ENCODE data around the gene RIC8B.
A peak's percentile ranks its signal among the peaks of the same experiment; 100 is the strongest.

RIC8B gene

DNA sequence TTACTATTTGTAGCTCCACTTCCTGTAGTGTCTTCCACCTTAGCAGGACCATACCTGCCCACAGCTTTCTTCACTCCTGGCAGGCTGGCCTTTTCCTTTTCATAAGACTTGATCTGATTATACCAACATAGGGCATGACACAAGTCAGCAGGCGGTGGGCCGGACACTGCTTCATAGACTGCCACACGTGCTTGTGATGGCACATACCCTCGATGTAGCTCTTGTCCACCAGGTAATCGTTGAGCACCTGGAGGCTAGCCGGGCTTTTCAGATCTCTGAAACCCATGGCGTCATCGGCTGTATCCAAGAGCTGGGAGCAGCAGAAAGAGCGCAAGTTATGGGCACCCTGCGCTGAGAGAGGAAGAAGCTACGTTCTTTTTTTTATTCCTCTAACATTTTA is 127.6 kb downstream of the RIC8B start:
- no peaks in the 10 kb centered on the region for H3K36me3 ChIP-seq (ENCODE audit: insufficient read depth, low read length)
- no peak overlapping the region for H3K9ac ChIP-seq (ENCODE audit: low read depth, low read length)
- no peaks in the 10 kb centered on the region for H3K4me1 ChIP-seq (ENCODE audit: insufficient read depth, low read length)
- H3K9me3 ChIP-seq (ENCODE audit: control insufficient read depth, insufficient read depth, low read length), result no peaks in the 10 kb centered on the region

DNA sequence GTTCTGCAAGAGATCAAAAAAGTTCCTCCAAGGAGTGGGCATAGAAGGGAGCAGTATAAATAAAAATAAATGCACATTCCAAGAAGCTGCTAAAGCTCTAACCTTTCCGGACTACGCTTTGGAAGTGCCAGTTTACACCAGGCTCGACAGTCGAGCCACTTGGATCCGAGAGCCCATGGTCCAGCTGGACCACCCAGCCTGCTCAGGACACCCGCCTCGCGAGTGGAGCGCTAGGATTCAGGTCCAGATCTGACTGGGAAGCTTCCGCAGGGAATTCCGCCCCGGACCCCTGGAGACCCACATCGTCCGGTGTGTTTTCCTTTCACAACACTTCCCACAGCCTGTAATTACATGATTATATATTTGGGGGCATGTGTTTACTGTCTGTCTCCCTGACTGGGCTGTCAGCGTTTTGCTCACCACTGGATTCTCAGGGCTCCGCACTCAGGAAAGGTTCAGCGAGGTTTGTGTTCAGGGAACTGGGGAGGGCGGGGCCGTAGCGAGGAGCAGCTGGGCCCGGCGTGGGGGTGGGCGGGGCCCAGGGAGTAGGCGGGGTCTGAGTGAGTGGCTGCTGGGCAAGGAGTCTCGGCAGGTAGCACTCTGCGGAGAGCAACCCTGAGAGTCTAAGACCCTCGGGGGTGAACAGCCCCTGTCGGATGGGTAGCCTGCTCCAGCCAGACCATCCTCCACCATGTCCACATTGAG is 128.9 kb downstream of the RIC8B start:
- no peaks in the 10 kb centered on the region for H3K4me1 ChIP-seq (ENCODE audit: insufficient read depth, low read length)
- no peaks in the 10 kb centered on the region for H3K9me3 ChIP-seq (ENCODE audit: control insufficient read depth, insufficient read depth, low read length)
- H3K9ac ChIP-seq (ENCODE audit: low read depth, low read length), result peak overlapping the region; percentile 63; the same call in 1 of the 2 replicates
- no peaks in the 10 kb centered on the region for H3K36me3 ChIP-seq (ENCODE audit: insufficient read depth, low read length)

DNA sequence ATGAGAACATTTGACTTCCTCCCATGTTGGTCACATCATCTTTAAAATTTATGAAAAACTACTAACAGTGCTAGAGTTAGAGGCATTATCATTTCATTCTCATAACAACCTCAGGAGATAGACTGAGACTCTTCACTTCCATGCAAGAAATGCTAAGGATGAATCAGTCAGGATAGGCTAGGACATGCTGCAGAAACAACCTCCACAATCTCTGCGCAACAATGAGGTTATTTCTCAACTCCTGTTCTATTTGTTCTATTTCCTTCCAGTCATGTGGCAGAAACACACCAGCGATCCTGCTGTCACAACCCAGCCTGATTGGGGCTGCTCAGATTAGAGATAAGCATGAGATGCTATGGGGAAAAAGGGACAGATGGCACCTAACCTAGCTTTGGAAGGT is 132.2 kb downstream of the RIC8B start:
- Histone ChIP-seq H3K9me3 (ENCODE audit: control insufficient read depth, insufficient read depth, low read length) (no peaks in the 10 kb centered on the region), H3K9ac (ENCODE audit: low read depth, low read length) (no peak overlapping the region), H3K4me1 (ENCODE audit: insufficient read depth, low read length) (no peaks in the 10 kb centered on the region), H3K36me3 (ENCODE audit: insufficient read depth, low read length) (no peaks in the 10 kb centered on the region)

DNA sequence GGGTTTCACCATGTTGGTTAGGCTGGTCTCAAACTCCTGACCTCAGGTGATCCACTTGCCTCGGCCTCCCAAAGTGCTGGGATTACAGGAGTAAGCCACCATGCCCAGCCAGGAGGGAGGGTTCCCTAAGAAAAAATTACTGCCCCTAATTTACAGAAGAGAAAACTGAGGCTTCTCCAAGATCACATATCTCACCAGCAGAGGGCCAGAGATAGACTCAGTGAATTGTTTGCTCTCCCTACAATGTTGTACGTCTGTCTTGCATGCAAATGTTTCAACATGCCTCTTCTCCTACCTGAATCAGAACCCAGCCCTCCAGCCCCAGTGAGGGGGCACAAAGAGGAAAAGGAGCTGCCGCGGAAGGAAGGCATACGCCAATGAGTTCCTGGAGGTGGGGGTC is 132.9 kb downstream of the RIC8B start:
- no peak overlapping the region for H3K9ac ChIP-seq (ENCODE audit: low read depth, low read length)
- no peaks in the 10 kb centered on the region for H3K9me3 ChIP-seq (ENCODE audit: control insufficient read depth, insufficient read depth, low read length)
- no peaks in the 10 kb centered on the region for H3K36me3 ChIP-seq (ENCODE audit: insufficient read depth, low read length)
- no peaks in the 10 kb centered on the region for H3K4me1 ChIP-seq (ENCODE audit: insufficient read depth, low read length)

DNA sequence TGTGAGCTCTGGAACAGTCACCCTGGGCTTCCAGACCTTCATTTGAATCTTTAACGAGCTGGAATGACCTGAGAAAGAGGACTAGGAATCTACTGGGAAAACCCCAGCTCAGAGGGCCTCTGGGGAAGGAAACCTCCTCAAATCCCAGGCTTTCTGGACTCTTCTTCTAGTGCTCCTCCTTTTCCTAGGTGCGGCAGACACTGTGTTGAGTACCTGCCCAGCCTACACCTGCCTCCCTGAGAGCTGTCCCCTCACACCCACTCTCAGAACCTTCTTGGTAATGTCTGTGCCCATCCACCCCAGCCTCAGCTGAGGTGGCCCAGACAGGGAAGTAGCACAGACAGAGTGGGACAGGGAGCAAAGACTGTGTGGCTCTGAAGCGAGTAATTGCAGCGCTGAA is 133.4 kb downstream of the RIC8B start:
- H3K9ac ChIP-seq (ENCODE audit: low read depth, low read length), result no peak overlapping the region
- H3K4me1 ChIP-seq (ENCODE audit: insufficient read depth, low read length), result no peaks in the 10 kb centered on the region

DNA sequence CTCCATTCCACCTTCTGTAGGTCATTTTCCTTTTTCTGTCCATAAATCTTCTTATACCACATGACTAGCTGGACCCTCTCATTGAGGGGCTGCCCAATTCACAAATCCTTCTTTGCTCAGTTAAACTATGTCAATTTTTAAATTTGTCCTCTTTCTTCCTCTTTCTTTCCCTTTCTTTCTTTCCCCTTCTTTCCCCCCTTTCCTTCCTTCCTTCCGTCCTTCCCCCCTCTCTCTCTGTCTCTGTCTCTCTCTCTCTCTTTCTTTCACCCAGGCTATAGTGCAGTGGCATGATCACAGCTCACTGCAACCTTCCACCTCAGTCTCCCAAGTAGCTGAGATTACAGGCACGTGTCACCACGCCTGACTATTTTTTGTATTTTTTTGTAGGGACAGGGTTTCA is 134.1 kb downstream of the RIC8B start:
- no peak overlapping the region for H3K9ac ChIP-seq (ENCODE audit: low read depth, low read length)
- H3K36me3 ChIP-seq (ENCODE audit: insufficient read depth, low read length), result no peaks in the 10 kb centered on the region
- no peaks in the 10 kb centered on the region for H3K4me1 ChIP-seq (ENCODE audit: insufficient read depth, low read length)
- H3K9me3 ChIP-seq (ENCODE audit: control insufficient read depth, insufficient read depth, low read length), result no peaks in the 10 kb centered on the region

More for the DNA sequence above, 133.4 kb downstream of the RIC8B start:
- H3K9me3 ChIP-seq (ENCODE audit: control insufficient read depth, insufficient read depth, low read length), result no peaks in the 10 kb centered on the region
- H3K36me3 ChIP-seq (ENCODE audit: insufficient read depth, low read length), result no peaks in the 10 kb centered on the region

DNA sequence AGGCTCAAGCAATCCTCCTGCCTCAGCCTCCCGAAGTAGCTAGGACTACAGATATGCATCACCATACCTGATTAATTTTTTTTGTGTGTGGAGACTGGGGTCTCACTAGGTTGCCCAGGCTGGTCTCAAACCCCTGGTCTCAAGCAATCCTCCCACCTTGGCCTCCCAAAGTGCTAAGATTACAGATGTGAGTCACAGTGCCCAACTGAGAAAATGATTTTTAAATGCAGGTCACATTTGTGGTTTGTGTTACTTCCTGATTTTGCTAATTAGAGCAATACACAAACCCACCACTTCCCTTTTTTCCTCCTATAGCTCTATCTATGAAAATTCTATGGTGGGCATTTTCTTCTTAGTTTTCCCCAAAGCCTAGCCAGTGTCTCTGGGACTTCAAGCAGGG is 135.7 kb downstream of the RIC8B start:
- H3K9me3 ChIP-seq (ENCODE audit: control insufficient read depth, insufficient read depth, low read length), result no peaks in the 10 kb centered on the region
- H3K36me3 ChIP-seq (ENCODE audit: insufficient read depth, low read length), result no peaks in the 10 kb centered on the region
- no peaks in the 10 kb centered on the region for H3K4me1 ChIP-seq (ENCODE audit: insufficient read depth, low read length)
- no peak overlapping the region for H3K9ac ChIP-seq (ENCODE audit: low read depth, low read length)

DNA sequence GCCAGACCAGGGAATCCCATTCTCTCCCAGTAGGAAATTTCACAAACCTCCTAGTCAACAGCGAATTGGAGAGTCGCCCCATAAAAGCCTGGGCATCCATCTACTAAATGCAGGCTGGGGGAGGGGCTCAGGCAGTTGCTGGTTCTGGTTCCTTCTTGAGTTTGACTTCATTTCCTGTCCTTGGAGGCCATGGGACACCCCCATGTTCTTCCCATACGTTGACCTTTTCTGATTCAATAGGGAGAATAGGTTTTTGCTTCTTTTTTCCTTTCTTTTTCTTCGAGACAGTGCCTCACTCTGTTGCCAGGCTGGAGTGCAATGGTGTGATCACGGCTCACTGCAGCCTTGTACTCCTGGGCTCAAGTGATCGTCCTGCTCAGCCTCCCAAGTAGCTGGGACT is 137.1 kb downstream of the RIC8B start:
- Histone ChIP-seq H3K9ac (ENCODE audit: low read depth, low read length) (no peak overlapping the region), H3K4me1 (ENCODE audit: insufficient read depth, low read length) (no peaks in the 10 kb centered on the region), H3K9me3 (ENCODE audit: control insufficient read depth, insufficient read depth, low read length) (no peaks in the 10 kb centered on the region), H3K36me3 (ENCODE audit: insufficient read depth, low read length) (no peaks in the 10 kb centered on the region)

DNA sequence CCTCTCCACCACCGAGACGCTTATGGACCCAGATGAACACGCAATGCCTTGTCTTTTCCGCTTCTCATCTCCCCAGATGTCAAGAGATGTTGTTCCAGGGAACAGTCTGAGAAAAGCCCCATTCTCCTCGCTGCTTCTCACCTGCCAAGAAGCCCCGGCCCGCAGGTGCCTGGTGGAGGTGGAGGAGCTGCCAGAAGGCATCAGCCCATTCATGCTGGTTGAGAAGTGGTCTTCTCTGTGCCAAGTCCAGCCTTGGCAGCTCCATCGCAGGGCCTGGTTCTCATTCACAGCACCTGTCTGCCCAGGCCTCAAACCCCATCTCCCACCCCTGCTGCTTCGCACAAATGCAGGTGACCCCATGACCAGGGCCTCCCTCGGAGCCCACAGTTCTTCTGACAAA is 139.0 kb downstream of the RIC8B start:
- no peaks in the 10 kb centered on the region for H3K9me3 ChIP-seq (ENCODE audit: control insufficient read depth, insufficient read depth, low read length)
- H3K36me3 ChIP-seq (ENCODE audit: insufficient read depth, low read length), result no peaks in the 10 kb centered on the region
- H3K9ac ChIP-seq (ENCODE audit: low read depth, low read length), result no peak overlapping the region

DNA sequence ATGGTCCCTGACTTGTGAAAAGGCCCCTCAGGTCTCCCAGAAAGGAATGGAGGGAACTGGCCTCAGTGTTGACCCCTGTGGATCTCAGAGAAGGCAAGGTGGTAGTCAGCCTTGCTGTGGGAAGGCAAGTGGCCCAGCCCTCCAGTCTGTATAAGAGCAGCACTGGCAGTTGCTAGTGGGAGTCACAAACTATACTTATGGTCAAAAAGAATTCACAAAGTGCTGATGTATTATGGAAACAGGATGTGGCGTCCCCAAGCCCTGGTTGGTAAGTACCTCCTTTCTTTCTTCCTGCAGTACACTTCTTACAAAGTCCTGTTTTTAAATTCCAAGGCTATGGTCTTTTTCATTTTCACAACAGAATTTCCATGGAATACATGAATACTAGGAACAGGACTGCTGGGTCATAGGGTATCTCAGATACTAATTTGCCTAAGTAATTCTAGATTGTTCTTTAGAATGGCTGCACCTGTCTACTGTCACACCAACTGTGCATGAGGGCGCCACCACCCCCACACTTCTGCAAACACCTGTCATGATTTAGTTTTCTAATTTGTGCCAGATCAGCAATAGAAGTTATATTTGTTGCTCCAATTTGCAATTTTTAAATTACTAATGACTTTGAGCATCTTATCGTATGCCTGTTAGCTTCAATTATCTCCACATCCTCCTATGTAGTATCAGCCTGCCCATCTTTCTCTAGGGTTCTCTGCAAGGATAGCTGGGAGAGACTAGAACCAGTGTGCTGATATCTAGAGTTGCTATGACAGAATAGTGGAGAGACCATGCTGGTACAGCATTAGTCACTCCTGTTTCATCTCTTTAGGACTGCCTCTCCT is 140.5 kb downstream of the RIC8B start:
- Histone ChIP-seq H3K36me3 (ENCODE audit: insufficient read depth, low read length) (no peaks in the 10 kb centered on the region), H3K9ac (ENCODE audit: low read depth, low read length) (no peak overlapping the region), H3K9me3 (ENCODE audit: control insufficient read depth, insufficient read depth, low read length) (no peaks in the 10 kb centered on the region), H3K4me1 (ENCODE audit: insufficient read depth, low read length) (peaks cover 16% of the 10 kb centered on the region; the same call in 1 of the 2 replicates)

More for the DNA sequence above, 139.0 kb downstream of the RIC8B start:
- H3K4me1 ChIP-seq (ENCODE audit: insufficient read depth, low read length), result peaks cover 7% of the 10 kb centered on the region; the same call in 1 of the 2 replicates

DNA sequence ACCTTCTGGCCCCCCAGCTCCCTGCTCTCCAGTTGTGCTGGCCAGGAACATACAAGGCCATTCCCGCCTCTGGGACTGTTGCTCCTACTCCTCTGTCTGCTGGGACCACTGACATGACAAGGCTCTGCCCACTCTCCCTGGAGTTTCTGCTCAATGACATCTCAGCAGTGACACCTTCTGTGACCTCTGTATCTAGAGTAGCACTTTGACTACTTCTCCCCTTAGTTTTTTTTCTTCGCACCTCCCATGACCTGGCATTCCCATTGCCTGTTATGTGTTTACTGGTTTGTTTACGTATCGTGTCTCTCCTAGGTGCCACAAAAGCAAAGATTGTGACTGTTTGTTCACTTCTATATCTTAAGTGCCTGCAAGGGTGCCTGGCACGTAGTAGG is 141.1 kb downstream of the RIC8B start:
- H3K9me3 ChIP-seq (ENCODE audit: control insufficient read depth, insufficient read depth, low read length), result no peaks in the 10 kb centered on the region
- H3K4me1 ChIP-seq (ENCODE audit: insufficient read depth, low read length), result peaks cover 16% of the 10 kb centered on the region; the same call in 1 of the 2 replicates
- no peaks in the 10 kb centered on the region for H3K36me3 ChIP-seq (ENCODE audit: insufficient read depth, low read length)
- no peak overlapping the region for H3K9ac ChIP-seq (ENCODE audit: low read depth, low read length)

DNA sequence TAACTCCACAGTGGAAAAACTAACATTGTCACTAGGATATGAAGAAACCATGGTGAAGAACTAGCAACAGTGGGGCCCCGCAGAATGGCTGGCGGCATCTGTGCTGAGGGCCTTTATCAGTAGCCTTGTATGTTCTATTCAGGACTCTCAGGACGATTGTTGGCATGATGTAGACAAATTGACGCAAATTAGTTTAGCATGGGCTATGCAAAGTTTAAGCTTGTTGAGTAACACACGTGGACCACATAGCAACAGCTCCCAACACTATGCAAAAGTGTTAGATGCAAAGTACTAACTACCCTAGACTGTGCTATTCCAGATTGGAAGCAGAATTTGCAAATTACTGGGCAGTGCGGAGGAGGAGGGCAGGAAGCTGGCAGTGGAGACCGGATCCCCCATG is 143.0 kb downstream of the RIC8B start:
- Histone ChIP-seq H3K9ac (ENCODE audit: low read depth, low read length) (no peak overlapping the region), H3K9me3 (ENCODE audit: control insufficient read depth, insufficient read depth, low read length) (no peaks in the 10 kb centered on the region), H3K4me1 (ENCODE audit: insufficient read depth, low read length) (peaks cover 16% of the 10 kb centered on the region; the same call in 1 of the 2 replicates), H3K36me3 (ENCODE audit: insufficient read depth, low read length) (no peaks in the 10 kb centered on the region)

DNA sequence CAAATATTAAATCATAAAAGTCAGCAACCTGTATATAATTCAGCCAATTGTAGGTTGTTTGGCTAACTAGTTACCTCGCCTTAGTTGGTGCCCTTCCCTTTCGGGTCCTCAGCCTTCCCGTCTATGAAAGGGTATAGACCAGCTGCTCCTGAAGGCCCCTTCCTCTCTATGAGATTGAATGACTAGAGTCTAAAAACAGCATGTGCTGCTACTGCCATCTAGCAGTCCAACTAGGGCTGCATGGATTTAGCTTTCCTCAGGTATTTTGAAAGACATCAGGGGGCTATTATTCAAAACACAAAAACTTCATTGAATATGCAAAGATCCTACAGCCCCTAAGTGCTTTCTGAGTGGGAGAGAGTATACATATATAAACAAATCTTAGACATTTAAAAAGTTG is 144.3 kb downstream of the RIC8B start:
- no peaks in the 10 kb centered on the region for H3K36me3 ChIP-seq (ENCODE audit: insufficient read depth, low read length)
- H3K4me1 ChIP-seq (ENCODE audit: insufficient read depth, low read length), result peaks cover 16% of the 10 kb centered on the region; the same call in 1 of the 2 replicates
- no peak overlapping the region for H3K9ac ChIP-seq (ENCODE audit: low read depth, low read length)
- no peaks in the 10 kb centered on the region for H3K9me3 ChIP-seq (ENCODE audit: control insufficient read depth, insufficient read depth, low read length)

DNA sequence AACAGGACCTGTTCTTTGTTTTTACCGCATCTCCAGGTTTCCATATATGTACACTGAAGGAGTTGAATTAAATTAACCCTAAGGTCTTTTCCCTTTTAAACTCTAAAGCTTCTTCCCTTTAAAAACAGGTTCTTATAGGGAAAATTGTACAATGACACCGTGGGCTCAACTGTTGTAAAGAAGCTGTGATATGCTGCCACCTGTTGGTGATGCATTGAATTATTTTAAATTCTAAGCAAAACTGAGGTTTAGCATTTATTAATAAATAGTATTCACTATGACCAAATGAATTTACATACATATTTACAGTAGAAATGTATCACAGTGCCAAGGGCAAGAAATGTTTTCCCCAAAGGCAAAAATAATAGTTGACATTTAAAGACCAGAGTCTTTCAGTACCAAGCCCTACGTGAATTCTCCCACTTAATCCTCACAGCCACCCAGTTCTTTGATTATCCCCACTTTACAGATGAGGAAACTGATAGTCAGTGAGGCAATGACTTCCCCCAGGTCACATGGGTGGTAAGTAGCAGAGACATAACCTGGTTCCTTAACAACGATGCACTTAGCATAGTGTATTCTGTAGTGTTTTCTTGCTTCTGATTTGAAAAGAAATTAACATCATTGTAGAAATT is 145.5 kb downstream of the RIC8B start:
- Histone ChIP-seq H3K4me1 (ENCODE audit: insufficient read depth, low read length) (peaks cover 16% of the 10 kb centered on the region; the same call in 1 of the 2 replicates), H3K9ac (ENCODE audit: low read depth, low read length) (no peak overlapping the region), H3K36me3 (ENCODE audit: insufficient read depth, low read length) (no peaks in the 10 kb centered on the region), H3K9me3 (ENCODE audit: control insufficient read depth, insufficient read depth, low read length) (no peaks in the 10 kb centered on the region)
